ENCODE data around the gene EXOC3. TPM values are rescaled to one million over a fixed set of nuclear protein-coding genes. Genes with fewer than 3 reads are reported as not detected.

EXOC3 gene
- total RNA-seq, 3 donors from 2014 or later (not counting 1 experiment from before 2014, with no cell fraction given) = 89.6 to 99.9 (median 96.3) TPM

GRCh38 chr5:476814-477175 lies 33.8 kb downstream of the EXOC3 start:
- no peak overlapping the region for H3K4me3 Mint-ChIP-seq
- H3K9me3 ChIP-seq (ENCODE audit: control insufficient read depth, insufficient read depth, low read length) = no peaks in the 10 kb centered on the region
- H3K27me3 Mint-ChIP-seq (ENCODE audit: low read depth in 2 of 2) = peaks cover 0 to 15% of the 10 kb centered on the region in 2 donors
- H3K36me3 Mint-ChIP-seq = no peaks in the 10 kb centered on the region
- no peak for DNase-seq
- H3K4me1 ChIP-seq (ENCODE audit: control insufficient read depth, insufficient read depth, low read length) = peaks cover 22% of the 10 kb centered on the region
- no peak for TF ChIP-seq CTCF (IDR thresholded peaks at IDR 0.05)
- H3K27ac ChIP-seq (ENCODE audit: low read length) = no peak overlapping the region
- H3K9me3 Mint-ChIP-seq = no peaks in the 10 kb centered on the region
- no peaks in the 10 kb centered on the region for H3K36me3 ChIP-seq (ENCODE audit: control insufficient read depth, insufficient read depth, low read length)
- 82% methylated on average over 9 of the region's 9 CpGs for WGBS (ENCODE audit: insufficient coverage)
- no peak overlapping the region for H3K27ac Mint-ChIP-seq
- intact Hi-C loops (cut with micrococcal nuclease) = no loop called here
- H3K27me3 ChIP-seq (ENCODE audit: control insufficient read depth, insufficient read depth, low read length) = peaks cover 17% of the 10 kb centered on the region
- ATAC-seq = no peak
- no peak overlapping the region for H3K4me3 ChIP-seq (ENCODE audit: low read length)
- H3K4me1 Mint-ChIP-seq = peaks cover 5 to 14% of the 10 kb centered on the region in 2 donors

DNA sequence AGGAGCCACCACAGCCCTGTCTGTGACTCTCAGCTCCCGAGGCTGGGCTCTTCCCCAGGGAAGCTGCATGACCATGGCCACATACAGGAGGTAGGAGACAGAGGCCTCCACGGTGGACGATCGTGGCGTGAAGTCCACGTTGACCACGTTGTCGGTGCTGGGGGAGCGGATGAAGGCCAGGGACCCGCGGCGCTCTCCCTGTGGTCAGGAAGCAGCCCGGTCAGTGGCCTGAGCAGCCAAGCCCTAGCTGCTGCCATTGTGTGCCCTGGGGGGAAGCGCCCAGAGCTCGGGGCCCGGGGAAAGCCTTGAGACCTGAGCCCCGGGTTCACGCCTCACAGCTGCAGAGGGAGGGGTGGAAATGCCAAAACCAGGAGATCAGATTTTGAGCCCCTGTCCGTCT lies 34.3 kb downstream of the EXOC3 start:
- Mint-ChIP-seq H3K27ac (no peak overlapping the region), H3K4me1 (peaks cover 5 to 11% of the 10 kb centered on the region in 2 donors), H3K27me3 (ENCODE audit: low read depth in 2 of 2) (peaks cover 0 to 15% of the 10 kb centered on the region in 2 donors), H3K9me3 (no peaks in the 10 kb centered on the region), H3K4me3 (peak overlapping the region; percentile 13), H3K36me3 (no peaks in the 10 kb centered on the region)
- no peaks in the 10 kb centered on the region for H3K9me3 ChIP-seq (ENCODE audit: control insufficient read depth, insufficient read depth, low read length)
- H3K4me3 ChIP-seq (ENCODE audit: low read length) = no peak overlapping the region
- no peak for ATAC-seq
- TF ChIP-seq CTCF (IDR thresholded peaks at IDR 0.05) = no peak
- H3K4me1 ChIP-seq (ENCODE audit: control insufficient read depth, insufficient read depth, low read length) = peaks cover 17% of the 10 kb centered on the region
- intact Hi-C loops (cut with micrococcal nuclease) = no loop called here
- H3K27ac ChIP-seq (ENCODE audit: low read length) = no peak overlapping the region
- no peaks in the 10 kb centered on the region for H3K36me3 ChIP-seq (ENCODE audit: control insufficient read depth, insufficient read depth, low read length)
- H3K27me3 ChIP-seq (ENCODE audit: control insufficient read depth, insufficient read depth, low read length) = peaks cover 17% of the 10 kb centered on the region
- no peak for DNase-seq
- WGBS (ENCODE audit: insufficient coverage) = 79% methylated on average over 19 of the region's 19 CpGs

- no peak overlapping the region for H3K4me3 ChIP-seq (ENCODE audit: low read length)
- 87% methylated on average over 13 of the region's 13 CpGs for whole genome bisulfite sequencing (ENCODE audit: insufficient coverage)
Measured at GRCh38 chr5:477871-478270, 34.9 kb downstream of the EXOC3 start.

More at GRCh38 chr5:477871-478270, 34.9 kb downstream of the EXOC3 start:
- H3K27me3 ChIP-seq (ENCODE audit: control insufficient read depth, insufficient read depth, low read length) = peaks cover 17% of the 10 kb centered on the region
- Mint-ChIP-seq H3K4me3 (no peak overlapping the region), H3K9me3 (no peaks in the 10 kb centered on the region), H3K4me1 (peaks cover 5 to 11% of the 10 kb centered on the region in 2 donors), H3K27ac (no peak overlapping the region), H3K27me3 (ENCODE audit: low read depth in 2 of 2) (peaks cover 0 to 15% of the 10 kb centered on the region in 2 donors), H3K36me3 (no peaks in the 10 kb centered on the region)
- ATAC-seq = no peak
- intact Hi-C loops (cut with micrococcal nuclease) = no loop called here
- peaks cover 15% of the 10 kb centered on the region for H3K4me1 ChIP-seq (ENCODE audit: control insufficient read depth, insufficient read depth, low read length)
- H3K27ac ChIP-seq (ENCODE audit: low read length) = no peak overlapping the region
- no peak for DNase-seq
- no peak for TF ChIP-seq CTCF (IDR thresholded peaks at IDR 0.05)
- no peaks in the 10 kb centered on the region for H3K9me3 ChIP-seq (ENCODE audit: control insufficient read depth, insufficient read depth, low read length)
- no peaks in the 10 kb centered on the region for H3K36me3 ChIP-seq (ENCODE audit: control insufficient read depth, insufficient read depth, low read length)

All from natural killer cell (primary cell).